Measurements from ENCODE around the gene ZBTB45.

DNA sequence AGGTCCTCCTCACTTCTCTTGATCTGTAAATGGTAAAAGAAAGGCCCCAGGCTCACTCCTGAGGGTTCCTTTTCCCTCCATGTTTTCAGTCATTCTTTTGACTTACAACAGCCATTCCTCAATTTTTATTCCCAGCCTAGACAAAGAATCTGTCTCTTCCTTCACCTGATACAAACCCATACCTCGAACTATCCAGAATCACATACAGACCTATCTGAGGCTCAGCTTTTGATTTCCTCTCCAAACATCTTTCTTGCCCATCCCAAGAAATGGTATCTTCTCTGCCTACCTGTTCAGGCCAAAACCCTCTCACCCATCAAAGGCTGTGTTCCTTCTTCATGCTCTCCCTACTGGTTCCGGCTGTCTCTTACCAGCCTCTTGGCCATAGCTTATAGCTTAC lies 33.0 kb upstream of the ZBTB45 start:
- TF ChIP-seq, protein P1, sequence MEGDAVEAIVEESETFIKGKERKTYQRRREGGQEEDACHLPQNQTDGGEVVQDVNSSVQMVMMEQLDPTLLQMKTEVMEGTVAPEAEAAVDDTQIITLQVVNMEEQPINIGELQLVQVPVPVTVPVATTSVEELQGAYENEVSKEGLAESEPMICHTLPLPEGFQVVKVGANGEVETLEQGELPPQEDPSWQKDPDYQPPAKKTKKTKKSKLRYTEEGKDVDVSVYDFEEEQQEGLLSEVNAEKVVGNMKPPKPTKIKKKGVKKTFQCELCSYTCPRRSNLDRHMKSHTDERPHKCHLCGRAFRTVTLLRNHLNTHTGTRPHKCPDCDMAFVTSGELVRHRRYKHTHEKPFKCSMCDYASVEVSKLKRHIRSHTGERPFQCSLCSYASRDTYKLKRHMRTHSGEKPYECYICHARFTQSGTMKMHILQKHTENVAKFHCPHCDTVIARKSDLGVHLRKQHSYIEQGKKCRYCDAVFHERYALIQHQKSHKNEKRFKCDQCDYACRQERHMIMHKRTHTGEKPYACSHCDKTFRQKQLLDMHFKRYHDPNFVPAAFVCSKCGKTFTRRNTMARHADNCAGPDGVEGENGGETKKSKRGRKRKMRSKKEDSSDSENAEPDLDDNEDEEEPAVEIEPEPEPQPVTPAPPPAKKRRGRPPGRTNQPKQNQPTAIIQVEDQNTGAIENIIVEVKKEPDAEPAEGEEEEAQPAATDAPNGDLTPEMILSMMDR (IDR thresholded peaks at IDR 0.05; ENCODE audit: poor library complexity, severe bottlenecking), result no peak
- TF ChIP-seq MXI1 (conservative IDR thresholded peaks at IDR 0.05; ENCODE audit: poor library complexity, severe bottlenecking), result no peak
- TF ChIP-seq, protein P2, sequence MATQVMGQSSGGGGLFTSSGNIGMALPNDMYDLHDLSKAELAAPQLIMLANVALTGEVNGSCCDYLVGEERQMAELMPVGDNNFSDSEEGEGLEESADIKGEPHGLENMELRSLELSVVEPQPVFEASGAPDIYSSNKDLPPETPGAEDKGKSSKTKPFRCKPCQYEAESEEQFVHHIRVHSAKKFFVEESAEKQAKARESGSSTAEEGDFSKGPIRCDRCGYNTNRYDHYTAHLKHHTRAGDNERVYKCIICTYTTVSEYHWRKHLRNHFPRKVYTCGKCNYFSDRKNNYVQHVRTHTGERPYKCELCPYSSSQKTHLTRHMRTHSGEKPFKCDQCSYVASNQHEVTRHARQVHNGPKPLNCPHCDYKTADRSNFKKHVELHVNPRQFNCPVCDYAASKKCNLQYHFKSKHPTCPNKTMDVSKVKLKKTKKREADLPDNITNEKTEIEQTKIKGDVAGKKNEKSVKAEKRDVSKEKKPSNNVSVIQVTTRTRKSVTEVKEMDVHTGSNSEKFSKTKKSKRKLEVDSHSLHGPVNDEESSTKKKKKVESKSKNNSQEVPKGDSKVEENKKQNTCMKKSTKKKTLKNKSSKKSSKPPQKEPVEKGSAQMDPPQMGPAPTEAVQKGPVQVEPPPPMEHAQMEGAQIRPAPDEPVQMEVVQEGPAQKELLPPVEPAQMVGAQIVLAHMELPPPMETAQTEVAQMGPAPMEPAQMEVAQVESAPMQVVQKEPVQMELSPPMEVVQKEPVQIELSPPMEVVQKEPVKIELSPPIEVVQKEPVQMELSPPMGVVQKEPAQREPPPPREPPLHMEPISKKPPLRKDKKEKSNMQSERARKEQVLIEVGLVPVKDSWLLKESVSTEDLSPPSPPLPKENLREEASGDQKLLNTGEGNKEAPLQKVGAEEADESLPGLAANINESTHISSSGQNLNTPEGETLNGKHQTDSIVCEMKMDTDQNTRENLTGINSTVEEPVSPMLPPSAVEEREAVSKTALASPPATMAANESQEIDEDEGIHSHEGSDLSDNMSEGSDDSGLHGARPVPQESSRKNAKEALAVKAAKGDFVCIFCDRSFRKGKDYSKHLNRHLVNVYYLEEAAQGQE (IDR thresholded peaks at IDR 0.05; ENCODE audit: borderline replicate concordance), result no peak
- no peak for TF ChIP-seq EZH2 (IDR thresholded peaks at IDR 0.05; ENCODE audit: borderline replicate concordance, insufficient read depth, low read length, poor library complexity, severe bottlenecking)
- TF ChIP-seq POLR2AphosphoS5 (IDR thresholded peaks at IDR 0.05), result no peak
- TF ChIP-seq TAF1 (IDR thresholded peaks at IDR 0.05; ENCODE audit: low read depth), result no peak
- TF ChIP-seq EP300 (conservative IDR thresholded peaks at IDR 0.05; ENCODE audit: poor library complexity, severe bottlenecking), result no peak
- TF ChIP-seq RAD21 (conservative IDR thresholded peaks at IDR 0.05), result no peak

All from neural cell (in vitro differentiated cells).